Stimulated activated effector memory CD8-positive, alpha-beta T cell treated with anti-CD3 and anti-CD28 coated beads, Interleukin-12 subunit alpha, Interleukin-12 subunit beta, amount 100 ng/mL, for 72 hours (primary cell): ENCODE measurements around the gene NLGN2.
"Not testable (repeated sequence)": the region's sequence is repeated elsewhere in the genome, so short reads cannot be mapped to it uniquely, and the experiment has no call there.

Source experiments
- ATAC-seq: fragments of 150-1000 bp; cut with Tn5 transposase; 2 replicates; pipeline ENCODE4 v1.10.0; 2021
- DNase-seq, 2 donors: peaks; one replicate each; pipeline ENCODE4 v3.0.0; 2021 to 2022; ENCODE audit warnings: low spot score in 2 of 2
- H3K27ac Mint-ChIP-seq: one replicate; pipeline ENCODE4 v1.8.0; 2022; ENCODE audit warnings: mild to moderate bottlenecking, mixed read lengths
- H3K36me3 Mint-ChIP-seq: one replicate; pipeline ENCODE4 v1.8.0; 2022; ENCODE audit warnings: mild to moderate bottlenecking, mixed read lengths
- H3K4me1 Mint-ChIP-seq: one replicate; pipeline ENCODE4 v1.8.0; 2022; ENCODE audit warnings: mixed read lengths
- H3K4me3 Mint-ChIP-seq: one replicate; pipeline ENCODE4 v1.8.0; 2022; ENCODE audit warnings: mild to moderate bottlenecking, mixed read lengths
- H3K9me3 Mint-ChIP-seq: one replicate; pipeline ENCODE4 v1.8.0; 2022; ENCODE audit warnings: mixed read lengths

Gene NLGN2

GRCh38 chr17:7407485-7408251 is at the start of gene NLGN2:
TSS of gene NLGN2 (plus strand) at chr17:7407845. CDS start at chr17:7408256, 411 bp downstream.
- no peak for ATAC-seq
- no peak for DNase-seq
- Mint-ChIP-seq H3K4me1 (peaks cover 28% of the 10 kb centered on the region), H3K9me3 (no peaks in the 10 kb centered on the region), H3K36me3 (no peaks in the 10 kb centered on the region), H3K27ac (no peak within 1 kb of the TSS), H3K4me3 (peak within 1 kb of the TSS; percentile 89)

GRCh38 chr17:7361906-7362305 is 45.7 kb upstream of the NLGN2 start:
- Mint-ChIP-seq H3K27ac (no peak overlapping the region), H3K36me3 (peaks cover 13% of the 10 kb centered on the region), H3K4me1 (no peaks in the 10 kb centered on the region), H3K9me3 (no peaks in the 10 kb centered on the region), H3K4me3 (no peak overlapping the region)
- ATAC-seq (no peak), DNase-seq (no peak)

GRCh38 chr17:7363311-7363710 is 44.3 kb upstream of the NLGN2 start:
- peaks cover 6% of the 10 kb centered on the region for H3K36me3 Mint-ChIP-seq
- H3K27ac Mint-ChIP-seq: no peak overlapping the region
- DNase-seq: no peak
- ATAC-seq: no peak
- H3K4me3 Mint-ChIP-seq: no peak overlapping the region
- H3K4me1 Mint-ChIP-seq: no peaks in the 10 kb centered on the region
- no peaks in the 10 kb centered on the region for H3K9me3 Mint-ChIP-seq

DNA sequence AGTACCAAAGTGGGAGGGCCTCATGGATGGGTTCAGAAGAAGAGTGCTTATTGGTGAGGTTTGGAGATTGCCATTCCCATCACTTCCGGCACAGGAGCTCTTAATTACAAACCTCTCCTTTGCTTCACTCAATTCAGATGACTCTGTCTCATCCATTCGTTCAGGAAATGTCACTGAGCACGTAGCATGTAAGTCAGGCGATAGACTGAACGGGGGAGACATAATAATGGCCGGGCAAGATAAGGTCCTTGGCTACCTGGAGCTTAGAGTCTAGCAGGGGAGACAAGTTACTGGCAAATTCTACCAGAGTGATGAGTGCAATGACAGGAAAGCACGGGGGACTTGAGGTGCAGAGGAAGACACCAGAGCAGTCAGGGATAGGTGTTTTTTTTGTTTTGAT is 41.7 kb upstream of the NLGN2 start:
- H3K4me1 Mint-ChIP-seq, H3K9me3 Mint-ChIP-seq, H3K27ac Mint-ChIP-seq, ATAC-seq, H3K4me3 Mint-ChIP-seq, DNase-seq, H3K36me3 Mint-ChIP-seq: not testable (repeated sequence)

DNA sequence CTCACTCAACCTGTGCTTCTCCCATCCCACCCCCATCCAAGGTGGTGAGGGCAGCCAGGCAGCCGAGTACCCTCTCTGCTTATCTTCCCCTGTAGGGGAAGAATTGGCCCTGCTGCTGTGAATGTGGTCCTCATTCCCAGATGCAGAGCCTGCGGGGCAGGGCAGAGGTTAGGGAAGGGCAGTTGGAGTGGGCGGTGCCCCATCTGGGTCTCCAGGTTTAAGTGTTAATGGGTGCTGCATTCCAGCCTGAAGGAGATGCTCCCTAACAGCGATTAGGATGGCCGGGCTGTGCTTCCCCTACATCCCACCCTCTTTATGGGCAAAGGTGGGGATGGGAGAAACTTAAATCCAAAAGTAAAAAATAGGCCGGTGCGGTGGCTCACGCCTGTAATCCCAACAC is 40.6 kb upstream of the NLGN2 start:
- Mint-ChIP-seq H3K4me1 (no peaks in the 10 kb centered on the region), H3K4me3 (no peak overlapping the region), H3K27ac (no peak overlapping the region), H3K9me3 (no peaks in the 10 kb centered on the region), H3K36me3 (peaks cover 6% of the 10 kb centered on the region)
- ATAC-seq: no peak
- no peak for DNase-seq

DNA sequence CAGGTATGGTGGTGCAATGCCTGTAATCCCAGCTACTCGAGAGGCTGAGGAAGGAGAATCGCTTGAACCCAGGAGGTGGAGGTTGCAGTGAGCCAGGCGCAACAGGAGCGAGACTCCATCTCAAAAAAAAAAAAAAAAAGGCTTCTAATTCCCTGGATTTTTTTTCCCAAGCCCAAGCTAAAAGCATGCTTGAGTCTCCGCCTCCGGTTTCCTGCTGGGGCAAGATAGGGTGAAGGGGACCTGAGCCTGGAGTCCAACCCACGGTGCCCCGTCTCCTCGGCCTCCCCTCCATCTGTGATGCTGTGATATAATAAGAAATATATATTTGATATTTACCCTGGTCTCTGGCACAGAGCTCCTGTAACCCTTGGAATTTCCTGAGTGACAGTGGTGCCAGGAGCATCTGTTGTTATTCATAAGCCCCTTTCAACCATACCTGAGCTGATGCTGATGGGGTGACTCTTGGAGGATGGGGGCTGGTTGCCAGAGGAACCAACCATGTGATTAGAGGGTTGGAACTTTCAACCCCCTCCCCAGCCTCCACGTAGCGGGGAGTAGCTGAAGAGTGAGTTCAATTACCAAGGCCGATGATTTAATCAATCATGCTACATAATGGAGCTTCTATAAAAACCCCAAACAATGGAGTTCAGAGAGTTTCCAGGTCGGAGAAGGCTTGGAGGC is 39.6 kb upstream of the NLGN2 start:
- Mint-ChIP-seq H3K4me3 (no peak overlapping the region), H3K36me3 (peaks cover 6% of the 10 kb centered on the region), H3K27ac (no peak overlapping the region), H3K4me1 (no peaks in the 10 kb centered on the region), H3K9me3 (no peaks in the 10 kb centered on the region)
- DNase-seq: no peak
- no peak for ATAC-seq

DNA sequence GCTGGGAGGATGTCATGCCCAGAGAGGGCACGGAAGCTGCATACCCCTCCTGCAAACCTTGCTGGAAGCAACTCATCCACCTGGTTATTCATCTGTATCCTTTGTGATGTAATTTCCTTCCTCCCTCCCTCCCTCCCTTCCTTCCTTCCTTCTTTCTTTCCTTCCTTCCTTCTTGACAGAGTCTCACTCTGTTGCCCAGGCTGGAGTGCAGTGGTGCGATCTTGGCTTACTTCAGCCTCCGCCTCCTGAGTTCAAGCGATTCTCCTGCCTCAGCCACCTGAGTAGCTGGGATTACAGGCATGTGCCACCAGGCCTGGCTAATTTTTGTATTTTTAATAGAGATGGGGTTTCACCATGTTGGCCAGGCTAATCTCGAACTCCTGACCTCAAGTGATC is 39.0 kb upstream of the NLGN2 start:
- H3K4me1 Mint-ChIP-seq, H3K4me3 Mint-ChIP-seq, H3K27ac Mint-ChIP-seq, H3K36me3 Mint-ChIP-seq, H3K9me3 Mint-ChIP-seq, ATAC-seq, DNase-seq: not testable (repeated sequence)

DNA sequence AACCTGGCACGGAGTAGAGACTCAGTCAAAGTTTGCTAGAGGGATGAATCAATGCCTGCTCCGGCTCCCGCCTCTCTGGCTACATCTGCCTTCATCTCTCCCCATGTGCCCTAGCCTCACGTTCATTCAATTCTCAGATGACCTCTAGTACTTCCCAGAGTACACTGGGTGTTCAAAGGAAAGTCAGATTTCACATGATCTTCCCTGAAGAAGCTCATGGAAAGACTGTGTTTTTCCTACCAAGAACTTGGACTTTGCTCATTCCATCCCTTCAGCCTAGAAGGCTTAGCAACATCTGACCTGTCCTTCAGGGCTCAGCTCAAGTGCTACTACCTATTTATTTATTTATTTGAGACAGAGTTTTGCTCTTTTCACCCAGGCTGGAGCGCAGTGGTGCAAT is 37.8 kb upstream of the NLGN2 start:
- no peaks in the 10 kb centered on the region for H3K4me1 Mint-ChIP-seq
- no peak overlapping the region for H3K4me3 Mint-ChIP-seq
- DNase-seq: no peak
- no peak overlapping the region for H3K27ac Mint-ChIP-seq
- ATAC-seq: no peak
- peaks cover 5% of the 10 kb centered on the region for H3K36me3 Mint-ChIP-seq
- H3K9me3 Mint-ChIP-seq: no peaks in the 10 kb centered on the region

GRCh38 chr17:7370853-7371252 is 36.8 kb upstream of the NLGN2 start:
- no peaks in the 10 kb centered on the region for H3K36me3 Mint-ChIP-seq
- no peak overlapping the region for H3K4me3 Mint-ChIP-seq
- no peaks in the 10 kb centered on the region for H3K9me3 Mint-ChIP-seq
- DNase-seq (no peak), ATAC-seq (no peak)
- no peak overlapping the region for H3K27ac Mint-ChIP-seq
- H3K4me1 Mint-ChIP-seq: no peaks in the 10 kb centered on the region

GRCh38 chr17:7374353-7374752 is 33.3 kb upstream of the NLGN2 start:
- no peak overlapping the region for H3K4me3 Mint-ChIP-seq
- H3K9me3 Mint-ChIP-seq: no peaks in the 10 kb centered on the region
- ATAC-seq (no peak), DNase-seq (no peak)
- H3K27ac Mint-ChIP-seq: no peak overlapping the region
- H3K36me3 Mint-ChIP-seq: no peaks in the 10 kb centered on the region
- H3K4me1 Mint-ChIP-seq: no peaks in the 10 kb centered on the region

- no peak overlapping the region for H3K4me3 Mint-ChIP-seq
- H3K36me3 Mint-ChIP-seq: peaks cover 5% of the 10 kb centered on the region
- no peak for DNase-seq
- H3K27ac Mint-ChIP-seq: no peak overlapping the region
- no peak for ATAC-seq
- no peaks in the 10 kb centered on the region for H3K9me3 Mint-ChIP-seq
- no peaks in the 10 kb centered on the region for H3K4me1 Mint-ChIP-seq
Observed at GRCh38 chr17:7379134-7379533, 28.5 kb upstream of the NLGN2 start.

DNA sequence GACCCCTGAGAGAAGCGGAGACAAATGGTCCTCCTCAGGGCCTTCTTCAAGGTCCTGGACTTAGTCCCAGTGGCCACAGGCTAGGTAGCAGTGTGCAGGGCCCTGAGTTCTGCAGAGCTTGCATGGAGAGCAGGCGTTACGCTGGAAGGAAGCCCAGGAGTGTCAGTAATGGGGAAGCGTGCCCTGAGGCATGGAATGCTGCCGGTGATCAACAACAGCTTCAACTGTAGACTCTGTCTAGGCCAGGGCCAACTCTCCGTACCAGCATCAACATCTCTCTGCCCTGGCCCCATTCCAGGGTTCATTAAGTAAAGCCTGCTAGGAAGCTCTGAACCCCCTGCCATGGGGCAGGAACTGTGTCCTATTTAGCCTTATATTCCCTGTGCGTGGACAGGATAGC is 27.3 kb upstream of the NLGN2 start:
- peak overlapping the region; percentile 5 for H3K27ac Mint-ChIP-seq
- DNase-seq: no peak
- peaks cover 8% of the 10 kb centered on the region for H3K4me1 Mint-ChIP-seq
- H3K4me3 Mint-ChIP-seq: no peak overlapping the region
- H3K9me3 Mint-ChIP-seq: no peaks in the 10 kb centered on the region
- H3K36me3 Mint-ChIP-seq: peaks cover 5% of the 10 kb centered on the region
- ATAC-seq: no peak

DNA sequence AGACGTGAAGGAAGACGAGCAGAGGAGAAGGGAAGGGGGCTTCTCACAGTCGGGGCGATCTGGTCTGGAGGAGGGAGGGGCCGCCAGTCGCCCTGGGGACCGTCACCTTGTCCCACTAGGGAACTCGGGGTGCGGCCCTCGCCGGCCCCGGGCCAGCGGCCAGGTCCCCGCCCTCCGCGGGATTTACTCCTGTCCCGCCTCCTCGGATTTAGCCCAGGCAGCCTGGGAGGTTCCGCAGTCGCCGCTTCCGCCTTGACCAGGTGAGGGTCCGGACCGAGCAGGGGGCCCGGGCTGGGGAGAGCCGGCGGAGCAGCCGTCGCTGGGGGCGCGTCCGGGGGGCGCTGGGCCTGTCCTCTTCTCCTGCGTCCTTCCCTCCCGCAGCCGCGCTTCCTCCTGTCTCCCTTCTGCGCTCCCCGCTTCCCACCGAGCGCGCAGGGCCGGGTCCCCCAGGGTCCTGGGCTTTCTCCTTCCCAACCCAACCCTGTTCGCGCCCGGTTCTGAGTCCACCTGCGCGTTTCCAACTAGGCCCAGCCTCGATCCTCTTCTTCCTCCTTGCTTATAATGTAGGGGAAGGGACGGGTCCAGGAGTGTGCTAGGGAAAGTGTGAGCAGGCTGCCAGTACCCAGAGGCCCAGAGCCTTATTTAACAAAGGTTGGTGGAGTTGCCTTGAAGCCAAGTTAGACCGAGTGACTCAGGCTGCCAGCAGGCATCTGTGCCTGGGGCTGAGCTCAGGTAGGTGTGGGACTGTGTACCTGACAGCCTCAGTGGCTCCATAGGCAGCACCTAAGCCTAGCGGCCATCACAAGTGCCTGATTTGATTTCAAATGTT is 26.6 kb upstream of the NLGN2 start, which contains the start of gene TNK1:
TNK1 (plus strand) TSS at position 235 of the 829 bp plus-strand sequence. CDS start 1,838 bp downstream, outside the sequence.
- ATAC-seq: no peak
- no peak within 1 kb of the TSS for H3K4me3 Mint-ChIP-seq
- peak within 1 kb of the TSS; percentile 5 for H3K27ac Mint-ChIP-seq

GRCh38 chr17:7382901-7383300 is 24.7 kb upstream of the NLGN2 start:
- H3K27ac Mint-ChIP-seq: no peak overlapping the region
- H3K9me3 Mint-ChIP-seq: no peaks in the 10 kb centered on the region
- peaks cover 8% of the 10 kb centered on the region for H3K4me1 Mint-ChIP-seq
- no peak for DNase-seq
- peak overlapping the region; percentile 71 for H3K4me3 Mint-ChIP-seq
- H3K36me3 Mint-ChIP-seq: peaks cover 17% of the 10 kb centered on the region
- no peak for ATAC-seq

More for the DNA sequence above, 26.6 kb upstream of the NLGN2 start, which contains the start of gene TNK1:
- Mint-ChIP-seq H3K9me3 (no peaks in the 10 kb centered on the region), H3K36me3 (peaks cover 5% of the 10 kb centered on the region), H3K4me1 (peaks cover 8% of the 10 kb centered on the region)
- DNase-seq: no peak

- Mint-ChIP-seq H3K36me3 (peaks cover 22% of the 10 kb centered on the region), H3K27ac (no peak overlapping the region), H3K4me1 (peaks cover 8% of the 10 kb centered on the region), H3K4me3 (peak overlapping the region; percentile 71), H3K9me3 (no peaks in the 10 kb centered on the region)
- no peak for DNase-seq
- ATAC-seq: no peak
Observed at GRCh38 chr17:7383371-7383741, 24.3 kb upstream of the NLGN2 start.
